ENCODE data around the gene DNAAF2. TPM values are rescaled to one million over a fixed set of nuclear protein-coding genes. Genes with fewer than 3 reads are reported as not detected.
A peak's percentile ranks its signal among the peaks of the same experiment; 100 is the strongest.

The DNAAF2 gene
- total RNA-seq, 1 experiment from 2014 or later: 11.5 TPM

DNA sequence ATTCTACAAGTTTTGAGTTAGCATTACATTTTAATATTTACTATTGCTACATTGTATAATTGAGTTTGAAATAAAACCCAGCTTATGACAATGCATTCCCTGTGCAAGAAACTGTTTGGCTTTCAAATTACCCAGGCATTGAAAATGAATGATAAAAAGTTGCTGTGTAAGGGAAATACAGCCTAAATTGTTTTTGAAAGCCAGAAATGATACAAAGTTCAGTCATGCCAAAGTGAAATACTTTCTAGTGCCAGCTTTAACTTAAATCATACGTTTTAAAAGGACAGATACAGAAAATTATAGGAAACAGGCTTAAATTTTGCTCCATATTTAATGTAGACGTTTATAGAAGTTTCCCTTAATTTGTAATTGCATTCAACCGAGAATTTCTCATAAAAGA is 11.7 kb downstream of the DNAAF2 start:
- no peaks in the 10 kb centered on the region for H3K36me3 ChIP-seq (ENCODE audit: control insufficient read depth, insufficient read depth, low read length)
- Mint-ChIP-seq H3K9me3 (ENCODE audit: unreplicated experiment) (no peaks in the 10 kb centered on the region), H3K4me3 (ENCODE audit: unreplicated experiment) (no peak overlapping the region), H3K27ac (ENCODE audit: unreplicated experiment) (no peak overlapping the region), H3K27me3 (ENCODE audit: insufficient read depth, unreplicated experiment) (no peaks in the 10 kb centered on the region), H3K4me1 (ENCODE audit: low read depth, unreplicated experiment) (peaks cover 6% of the 10 kb centered on the region), H3K36me3 (ENCODE audit: insufficient read depth, unreplicated experiment) (peaks cover 70% of the 10 kb centered on the region)
- BruUV-seq (replicated peaks): no TSS peak
- peaks cover 19% of the 10 kb centered on the region for H3K4me1 ChIP-seq
- TF ChIP-seq, protein P1, sequence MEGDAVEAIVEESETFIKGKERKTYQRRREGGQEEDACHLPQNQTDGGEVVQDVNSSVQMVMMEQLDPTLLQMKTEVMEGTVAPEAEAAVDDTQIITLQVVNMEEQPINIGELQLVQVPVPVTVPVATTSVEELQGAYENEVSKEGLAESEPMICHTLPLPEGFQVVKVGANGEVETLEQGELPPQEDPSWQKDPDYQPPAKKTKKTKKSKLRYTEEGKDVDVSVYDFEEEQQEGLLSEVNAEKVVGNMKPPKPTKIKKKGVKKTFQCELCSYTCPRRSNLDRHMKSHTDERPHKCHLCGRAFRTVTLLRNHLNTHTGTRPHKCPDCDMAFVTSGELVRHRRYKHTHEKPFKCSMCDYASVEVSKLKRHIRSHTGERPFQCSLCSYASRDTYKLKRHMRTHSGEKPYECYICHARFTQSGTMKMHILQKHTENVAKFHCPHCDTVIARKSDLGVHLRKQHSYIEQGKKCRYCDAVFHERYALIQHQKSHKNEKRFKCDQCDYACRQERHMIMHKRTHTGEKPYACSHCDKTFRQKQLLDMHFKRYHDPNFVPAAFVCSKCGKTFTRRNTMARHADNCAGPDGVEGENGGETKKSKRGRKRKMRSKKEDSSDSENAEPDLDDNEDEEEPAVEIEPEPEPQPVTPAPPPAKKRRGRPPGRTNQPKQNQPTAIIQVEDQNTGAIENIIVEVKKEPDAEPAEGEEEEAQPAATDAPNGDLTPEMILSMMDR (IDR thresholded peaks at IDR 0.05; ENCODE audit: insufficient read depth in 1 of 2, low read depth in 1 of 2, low read length in 1 of 2, severe bottlenecking in 1 of 2, unreplicated experiment in 1 of 2): no peak
- intact Hi-C loops (cut with micrococcal nuclease; ENCODE audit: unreplicated experiment): no loop called here
- no peaks in the 10 kb centered on the region for H3K27me3 ChIP-seq (replicated peaks; ENCODE audit: control insufficient read depth, insufficient read depth, low read length)
- ChIA-PET POLR2A (interaction anchor here (1.4 to 1.7 kb wide), 2 partner anchors 11 to 37 kb away, joined by 3 to 20 read pairs; partner anchors contain the start of gene RPS29), CTCF (interaction anchor here (1.1 to 1.2 kb wide), 2 partner anchors 11 to 12 kb away, joined by 3 to 7 read pairs; partner anchors contain the start of gene DNAAF2)
- H3K9me3 ChIP-seq: no peaks in the 10 kb centered on the region
- no peak overlapping the region for H3K4me3 ChIP-seq (ENCODE audit: low read depth, low read length)
- DNase-seq: no peak

DNA sequence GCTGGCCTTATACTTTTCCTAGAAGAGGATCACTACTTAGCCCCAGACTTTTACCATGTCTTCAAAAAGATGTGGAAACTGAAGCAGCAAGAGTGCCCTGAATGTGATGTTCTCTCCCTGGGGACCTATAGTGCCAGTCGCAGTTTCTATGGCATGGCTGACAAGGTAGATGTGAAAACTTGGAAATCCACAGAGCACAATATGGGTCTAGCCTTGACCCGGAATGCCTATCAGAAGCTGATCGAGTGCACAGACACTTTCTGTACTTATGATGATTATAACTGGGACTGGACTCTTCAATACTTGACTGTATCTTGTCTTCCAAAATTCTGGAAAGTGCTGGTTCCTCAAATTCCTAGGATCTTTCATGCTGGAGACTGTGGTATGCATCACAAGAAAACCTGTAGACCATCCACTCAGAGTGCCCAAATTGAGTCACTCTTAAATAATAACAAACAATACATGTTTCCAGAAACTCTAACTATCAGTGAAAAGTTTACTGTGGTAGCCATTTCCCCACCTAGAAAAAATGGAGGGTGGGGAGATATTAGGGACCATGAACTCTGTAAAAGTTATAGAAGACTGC is 12.9 kb downstream of the DNAAF2 start:
- no peaks in the 10 kb centered on the region for H3K9me3 ChIP-seq
- H3K9me3 Mint-ChIP-seq (ENCODE audit: unreplicated experiment): no peaks in the 10 kb centered on the region
- peak overlapping the region; percentile 91 for H3K4me3 Mint-ChIP-seq (ENCODE audit: unreplicated experiment)
- no peak for DNase-seq
- intact Hi-C loops (cut with micrococcal nuclease; ENCODE audit: unreplicated experiment): no loop called here
- CTCF ChIA-PET: interaction anchor here (0.8 to 1.3 kb wide), 2 partner anchors 10 to 12 kb away, joined by 4 read pairs; no protein-coding TSS in a partner anchor
- H3K4me3 ChIP-seq (ENCODE audit: low read depth, low read length): peak overlapping the region; percentile 84
- H3K27ac Mint-ChIP-seq (ENCODE audit: unreplicated experiment): peak overlapping the region; percentile 93
- POLR2A ChIA-PET: interaction anchor here (2.2 to 2.7 kb wide), 2 partner anchors 10 to 12 kb away, joined by 11 to 28 read pairs; no protein-coding TSS in a partner anchor
- no peaks in the 10 kb centered on the region for H3K27me3 Mint-ChIP-seq (ENCODE audit: insufficient read depth, unreplicated experiment)
- H3K4me1 Mint-ChIP-seq (ENCODE audit: low read depth, unreplicated experiment): peaks cover 16% of the 10 kb centered on the region
- no TSS peak for BruUV-seq (replicated peaks)
- H3K36me3 ChIP-seq (ENCODE audit: control insufficient read depth, insufficient read depth, low read length): no peaks in the 10 kb centered on the region
- H3K4me1 ChIP-seq: peaks cover 24% of the 10 kb centered on the region
- no peaks in the 10 kb centered on the region for H3K27me3 ChIP-seq (replicated peaks; ENCODE audit: control insufficient read depth, insufficient read depth, low read length)
- TF ChIP-seq, protein P1 (IDR thresholded peaks at IDR 0.05; ENCODE audit: insufficient read depth in 1 of 2, low read depth in 1 of 2, low read length in 1 of 2, severe bottlenecking in 1 of 2, unreplicated experiment in 1 of 2): no peak
- H3K36me3 Mint-ChIP-seq (ENCODE audit: insufficient read depth, unreplicated experiment): peaks cover 72% of the 10 kb centered on the region

DNA sequence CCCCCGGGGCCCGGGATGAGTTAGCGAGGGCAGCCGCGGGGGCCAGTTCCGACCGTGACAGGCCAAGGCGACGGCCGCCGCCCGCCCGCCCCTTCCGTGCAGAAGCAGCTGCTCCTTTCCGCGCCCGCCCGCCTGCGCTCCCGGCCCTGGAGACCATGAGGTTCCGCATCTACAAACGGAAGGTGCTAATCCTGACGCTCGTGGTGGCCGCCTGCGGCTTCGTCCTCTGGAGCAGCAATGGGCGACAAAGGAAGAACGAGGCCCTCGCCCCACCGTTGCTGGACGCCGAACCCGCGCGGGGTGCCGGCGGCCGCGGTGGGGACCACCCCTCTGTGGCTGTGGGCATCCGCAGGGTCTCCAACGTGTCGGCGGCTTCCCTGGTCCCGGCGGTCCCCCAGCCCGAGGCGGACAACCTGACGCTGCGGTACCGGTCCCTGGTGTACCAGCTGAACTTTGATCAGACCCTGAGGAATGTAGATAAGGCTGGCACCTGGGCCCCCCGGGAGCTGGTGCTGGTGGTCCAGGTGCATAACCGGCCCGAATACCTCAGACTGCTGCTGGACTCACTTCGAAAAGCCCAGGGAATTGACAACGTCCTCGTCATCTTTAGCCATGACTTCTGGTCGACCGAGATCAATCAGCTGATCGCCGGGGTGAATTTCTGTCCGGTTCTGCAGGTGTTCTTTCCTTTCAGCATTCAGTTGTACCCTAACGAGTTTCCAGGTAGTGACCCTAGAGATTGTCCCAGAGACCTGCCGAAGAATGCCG is 13.7 kb downstream of the DNAAF2 start:
- peak overlapping the region; percentile 91 for H3K4me3 Mint-ChIP-seq (ENCODE audit: unreplicated experiment)
- no peaks in the 10 kb centered on the region for H3K9me3 ChIP-seq
- H3K9me3 Mint-ChIP-seq (ENCODE audit: unreplicated experiment): no peaks in the 10 kb centered on the region
- intact Hi-C loops (cut with micrococcal nuclease; ENCODE audit: unreplicated experiment): no loop called here
- ChIA-PET POLR2A (interaction anchor here (1.6 to 2.7 kb wide), 5 partner anchors 11 to 147 kb away, joined by 11 to 28 read pairs (median 15); partner anchors contain the start of genes KLHDC2 and RPS29), CTCF (interaction anchor here (0.6 to 2.0 kb wide), 7 partner anchors 11 to 483 kb away, joined by 3 to 12 read pairs (median 4); partner anchors contain the start of genes DNAAF2, LRR1 and RPS29)
- no peaks in the 10 kb centered on the region for H3K27me3 Mint-ChIP-seq (ENCODE audit: insufficient read depth, unreplicated experiment)
- peaks cover 77% of the 10 kb centered on the region for H3K36me3 Mint-ChIP-seq (ENCODE audit: insufficient read depth, unreplicated experiment)
- peak; percentile 74 to 75 for DNase-seq
- peaks cover 27% of the 10 kb centered on the region for H3K4me1 ChIP-seq
- peaks cover 16% of the 10 kb centered on the region for H3K4me1 Mint-ChIP-seq (ENCODE audit: low read depth, unreplicated experiment)
- H3K27me3 ChIP-seq (replicated peaks; ENCODE audit: control insufficient read depth, insufficient read depth, low read length): no peaks in the 10 kb centered on the region
- no peaks in the 10 kb centered on the region for H3K36me3 ChIP-seq (ENCODE audit: control insufficient read depth, insufficient read depth, low read length)
- no TSS peak for BruUV-seq (replicated peaks)
- H3K4me3 ChIP-seq (ENCODE audit: low read depth, low read length): peak overlapping the region; percentile 84
- TF ChIP-seq, protein P1 (IDR thresholded peaks at IDR 0.05; ENCODE audit: insufficient read depth in 1 of 2, low read depth in 1 of 2, low read length in 1 of 2, severe bottlenecking in 1 of 2, unreplicated experiment in 1 of 2): no peak
- peak overlapping the region; percentile 93 for H3K27ac Mint-ChIP-seq (ENCODE audit: unreplicated experiment)
